WTC11 (cell line): Measurements from ENCODE around the gene ZSWIM4.

Source experiments
- ATF1 ChIP-seq: sonication (generic); formaldehyde crosslinking; IDR thresholded peaks from 2 replicates; pipeline ENCODE4 v1.8.1; 2023; ENCODE audit warnings: mild to moderate bottlenecking, moderate library complexity, missing genetic modification reagents
- CREM ChIP-seq: sonication (generic); formaldehyde crosslinking; IDR thresholded peaks from 2 replicates; pipeline ENCODE4 v1.8.1; 2022; ENCODE audit warnings: mild to moderate bottlenecking, missing genetic modification reagents, moderate library complexity
- CTCF ChIP-seq: fragments of 200-600 bp; IDR thresholded peaks from 2 replicates; pipeline ENCODE4 v1.8.0; 2022; ENCODE audit warnings: antibody characterized with exemption
- ESRRA ChIP-seq: sonication (generic); formaldehyde crosslinking; IDR thresholded peaks from 2 replicates; pipeline ENCODE4 v1.8.1; 2022; ENCODE audit warnings: mild to moderate bottlenecking, missing genetic modification reagents, borderline replicate concordance
- GTF2I ChIP-seq: fragments of 250-450 bp; sonication (Bioruptor Pico); conservative IDR thresholded peaks from 2 replicates; pipeline ENCODE4 v1.4.0; 2021; ENCODE audit warnings: mild to moderate bottlenecking
- JUN ChIP-seq: sonication (generic); formaldehyde crosslinking; IDR thresholded peaks from 2 replicates; pipeline ENCODE4 v1.8.0; 2023; ENCODE audit warnings: mild to moderate bottlenecking, missing genetic modification reagents
- NFYB ChIP-seq: sonication (generic); formaldehyde crosslinking; conservative IDR thresholded peaks from 2 replicates; pipeline ENCODE4 v1.8.0; 2022; ENCODE audit warnings: low read depth, missing genetic modification reagents
- NR1H2 ChIP-seq: sonication (generic); formaldehyde crosslinking; IDR thresholded peaks from 2 replicates; pipeline ENCODE4 v1.9.0; 2021; ENCODE audit warnings: mild to moderate bottlenecking, moderate library complexity, missing genetic modification reagents
- TCF7 ChIP-seq: sonication (generic); formaldehyde crosslinking; IDR thresholded peaks from 2 replicates; pipeline ENCODE4 v1.8.0; 2022; ENCODE audit warnings: mild to moderate bottlenecking, low read depth, missing genetic modification reagents, moderate library complexity
- ZNF423 ChIP-seq: fragments of 250-450 bp; sonication (Bioruptor Pico); IDR thresholded peaks from 2 replicates; pipeline ENCODE4 v2.1.2; 2022; ENCODE audit warnings: mild to moderate bottlenecking, moderate library complexity
- TF ChIP-seq, protein P1 (sequence below): sonication (generic); formaldehyde crosslinking; IDR thresholded peaks from 2 replicates; pipeline ENCODE4 v1.8.1; 2023; ENCODE audit warnings: mild to moderate bottlenecking, moderate library complexity, missing genetic modification reagents
- TF ChIP-seq, protein P2 (sequence below): sonication (generic); formaldehyde crosslinking; IDR thresholded peaks from 2 replicates; pipeline ENCODE4 v1.8.0; 2022; ENCODE audit warnings: missing genetic modification reagents

- TF ChIP-seq JUN (CRISPR knock-in tag), result no peak
- no peak for TF ChIP-seq ATF1 (CRISPR knock-in tag)
- TF ChIP-seq TCF7 (CRISPR knock-in tag), result no peak
- TF ChIP-seq CTCF, result no peak
- TF ChIP-seq, protein P1, sequence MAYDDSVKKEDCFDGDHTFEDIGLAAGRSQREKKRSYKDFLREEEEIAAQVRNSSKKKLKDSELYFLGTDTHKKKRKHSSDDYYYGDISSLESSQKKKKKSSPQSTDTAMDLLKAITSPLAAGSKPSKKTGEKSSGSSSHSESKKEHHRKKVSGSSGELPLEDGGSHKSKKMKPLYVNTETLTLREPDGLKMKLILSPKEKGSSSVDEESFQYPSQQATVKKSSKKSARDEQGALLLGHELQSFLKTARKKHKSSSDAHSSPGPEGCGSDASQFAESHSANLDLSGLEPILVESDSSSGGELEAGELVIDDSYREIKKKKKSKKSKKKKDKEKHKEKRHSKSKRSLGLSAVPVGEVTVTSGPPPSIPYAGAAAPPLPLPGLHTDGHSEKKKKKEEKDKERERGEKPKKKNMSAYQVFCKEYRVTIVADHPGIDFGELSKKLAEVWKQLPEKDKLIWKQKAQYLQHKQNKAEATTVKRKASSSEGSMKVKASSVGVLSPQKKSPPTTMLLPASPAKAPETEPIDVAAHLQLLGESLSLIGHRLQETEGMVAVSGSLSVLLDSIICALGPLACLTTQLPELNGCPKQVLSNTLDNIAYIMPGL (CRISPR knock-in tag), result no peak
- TF ChIP-seq NFYB (CRISPR knock-in tag), result no peak
- no peak for TF ChIP-seq CREM (CRISPR knock-in tag)
- TF ChIP-seq, protein P2, sequence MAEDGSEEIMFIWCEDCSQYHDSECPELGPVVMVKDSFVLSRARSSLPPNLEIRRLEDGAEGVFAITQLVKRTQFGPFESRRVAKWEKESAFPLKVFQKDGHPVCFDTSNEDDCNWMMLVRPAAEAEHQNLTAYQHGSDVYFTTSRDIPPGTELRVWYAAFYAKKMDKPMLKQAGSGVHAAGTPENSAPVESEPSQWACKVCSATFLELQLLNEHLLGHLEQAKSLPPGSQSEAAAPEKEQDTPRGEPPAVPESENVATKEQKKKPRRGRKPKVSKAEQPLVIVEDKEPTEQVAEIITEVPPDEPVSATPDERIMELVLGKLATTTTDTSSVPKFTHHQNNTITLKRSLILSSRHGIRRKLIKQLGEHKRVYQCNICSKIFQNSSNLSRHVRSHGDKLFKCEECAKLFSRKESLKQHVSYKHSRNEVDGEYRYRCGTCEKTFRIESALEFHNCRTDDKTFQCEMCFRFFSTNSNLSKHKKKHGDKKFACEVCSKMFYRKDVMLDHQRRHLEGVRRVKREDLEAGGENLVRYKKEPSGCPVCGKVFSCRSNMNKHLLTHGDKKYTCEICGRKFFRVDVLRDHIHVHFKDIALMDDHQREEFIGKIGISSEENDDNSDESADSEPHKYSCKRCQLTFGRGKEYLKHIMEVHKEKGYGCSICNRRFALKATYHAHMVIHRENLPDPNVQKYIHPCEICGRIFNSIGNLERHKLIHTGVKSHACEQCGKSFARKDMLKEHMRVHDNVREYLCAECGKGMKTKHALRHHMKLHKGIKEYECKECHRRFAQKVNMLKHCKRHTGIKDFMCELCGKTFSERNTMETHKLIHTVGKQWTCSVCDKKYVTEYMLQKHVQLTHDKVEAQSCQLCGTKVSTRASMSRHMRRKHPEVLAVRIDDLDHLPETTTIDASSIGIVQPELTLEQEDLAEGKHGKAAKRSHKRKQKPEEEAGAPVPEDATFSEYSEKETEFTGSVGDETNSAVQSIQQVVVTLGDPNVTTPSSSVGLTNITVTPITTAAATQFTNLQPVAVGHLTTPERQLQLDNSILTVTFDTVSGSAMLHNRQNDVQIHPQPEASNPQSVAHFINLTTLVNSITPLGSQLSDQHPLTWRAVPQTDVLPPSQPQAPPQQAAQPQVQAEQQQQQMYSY (CRISPR knock-in tag), result no peak
- TF ChIP-seq NR1H2 (CRISPR knock-in tag), result no peak
- no peak for TF ChIP-seq ESRRA (CRISPR knock-in tag)
- no peak for TF ChIP-seq GTF2I (CRISPR knock-in tag)
- TF ChIP-seq ZNF423, result no peak
These were observed 4.4 kb downstream of the ZSWIM4 start for GRCh38 chr19:13799669-13800068.
